MM.1S (cell line): ENCODE data around the gene CYP39A1.

Experiments
- EZH2 ChIP-seq: fragments of 300-600 bp; sonication (generic); optimal IDR thresholded peaks from 2 replicates; pipeline ENCODE3; 2017; ENCODE audit warnings: low read depth, mild to moderate bottlenecking, antibody characterized with exemption, low read length, mixed read lengths
- EZH2phosphoT487 ChIP-seq: fragments of 300-600 bp; sonication (generic); IDR thresholded peaks from 2 replicates; pipeline ENCODE4 v1.6.1; 2018; ENCODE audit warnings: antibody characterized with exemption, low read length
- TF ChIP-seq, protein P1 (sequence below): fragments of 300-600 bp; sonication (generic); IDR thresholded peaks from 2 replicates; pipeline ENCODE4 v1.5.1; 2016; ENCODE audit warnings: antibody characterized with exemption, low read length, mixed read lengths

DNA sequence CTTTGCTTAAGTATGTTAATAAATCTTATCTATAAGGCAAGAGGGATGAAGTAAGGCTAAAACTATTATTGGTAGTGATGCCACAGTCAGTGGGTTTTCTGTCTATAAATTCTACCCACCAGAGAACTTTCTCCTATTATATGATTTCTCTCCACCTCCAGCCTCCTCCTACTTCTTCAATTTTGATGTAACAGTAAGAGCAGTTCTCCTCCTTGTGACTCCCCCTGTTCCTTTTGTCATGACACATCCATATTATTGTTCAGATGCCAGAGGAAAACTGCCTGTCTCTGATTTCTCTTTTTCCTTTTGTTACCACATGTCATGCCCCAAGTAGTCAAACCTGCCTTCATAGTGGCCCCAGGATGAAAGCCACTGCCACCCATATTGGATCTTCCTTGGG is 152.2 kb downstream of the CYP39A1 start:
- TF ChIP-seq, protein P1, sequence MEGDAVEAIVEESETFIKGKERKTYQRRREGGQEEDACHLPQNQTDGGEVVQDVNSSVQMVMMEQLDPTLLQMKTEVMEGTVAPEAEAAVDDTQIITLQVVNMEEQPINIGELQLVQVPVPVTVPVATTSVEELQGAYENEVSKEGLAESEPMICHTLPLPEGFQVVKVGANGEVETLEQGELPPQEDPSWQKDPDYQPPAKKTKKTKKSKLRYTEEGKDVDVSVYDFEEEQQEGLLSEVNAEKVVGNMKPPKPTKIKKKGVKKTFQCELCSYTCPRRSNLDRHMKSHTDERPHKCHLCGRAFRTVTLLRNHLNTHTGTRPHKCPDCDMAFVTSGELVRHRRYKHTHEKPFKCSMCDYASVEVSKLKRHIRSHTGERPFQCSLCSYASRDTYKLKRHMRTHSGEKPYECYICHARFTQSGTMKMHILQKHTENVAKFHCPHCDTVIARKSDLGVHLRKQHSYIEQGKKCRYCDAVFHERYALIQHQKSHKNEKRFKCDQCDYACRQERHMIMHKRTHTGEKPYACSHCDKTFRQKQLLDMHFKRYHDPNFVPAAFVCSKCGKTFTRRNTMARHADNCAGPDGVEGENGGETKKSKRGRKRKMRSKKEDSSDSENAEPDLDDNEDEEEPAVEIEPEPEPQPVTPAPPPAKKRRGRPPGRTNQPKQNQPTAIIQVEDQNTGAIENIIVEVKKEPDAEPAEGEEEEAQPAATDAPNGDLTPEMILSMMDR: no peak
- TF ChIP-seq EZH2 (no peak), EZH2phosphoT487 (no peak)
